Skeletal muscle satellite cell (primary cell): ENCODE data around the gene SIRPA.

Experiments
- H3K27me3 ChIP-seq: 2 replicates; pipeline ENCODE4 v1.7.0; 2013; ENCODE audit warnings: low read length; ENCODE audit not compliant: control insufficient read depth, insufficient read depth
- H3K36me3 ChIP-seq: 2 replicates; pipeline ENCODE4 v1.7.0; 2013; ENCODE audit warnings: mild to moderate bottlenecking, control low read depth, low read length; ENCODE audit not compliant: insufficient read depth
- H3K4me1 ChIP-seq: 2 replicates; pipeline ENCODE4 v1.7.0; 2013; ENCODE audit warnings: low read length; ENCODE audit not compliant: control insufficient read depth, insufficient read depth
- H3K4me2 ChIP-seq: 2 replicates; pipeline ENCODE4 v1.7.0; 2013; ENCODE audit warnings: mild to moderate bottlenecking, low read length
- H3K4me3 ChIP-seq: 2 replicates; pipeline ENCODE4 v1.7.0; 2013; ENCODE audit warnings: low read length
- H3K9ac ChIP-seq: 2 replicates; pipeline ENCODE4 v1.7.0; 2013; ENCODE audit warnings: mild to moderate bottlenecking, low read depth, low read length, moderate library complexity
- H3K9me3 ChIP-seq: replicated peaks from 2 replicates; pipeline ENCODE4 v1.7.0; 2013; ENCODE audit warnings: mild to moderate bottlenecking, control low read depth, low read length

Gene SIRPA

DNA sequence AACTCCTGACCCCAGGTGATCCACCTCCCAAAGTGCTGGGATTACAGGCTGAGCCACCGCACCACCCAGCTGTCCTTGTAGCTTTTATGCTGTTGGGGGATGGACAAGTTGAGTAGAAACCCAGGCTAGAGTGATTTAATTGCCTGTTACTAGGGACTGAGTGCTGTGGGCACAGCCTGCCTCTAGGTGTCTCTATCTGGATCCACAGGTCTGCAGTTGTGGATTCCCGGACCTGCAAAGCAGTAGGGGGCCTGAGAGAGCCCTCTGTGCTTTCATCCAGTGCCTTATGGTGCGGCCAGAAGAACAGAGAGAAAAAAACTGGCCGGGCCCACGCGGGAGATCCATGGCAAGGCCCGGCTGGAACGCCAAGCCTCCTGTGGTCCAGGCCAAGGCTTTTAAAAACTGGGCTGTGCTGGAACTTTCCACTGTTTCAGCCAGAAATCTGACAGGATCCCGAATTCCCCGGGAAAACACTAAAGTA is 5.2 kb downstream of the SIRPA start:
- Histone ChIP-seq H3K4me1 (peaks cover 31% of the 10 kb centered on the region), H3K4me2 (peak overlapping the region; percentile 26), H3K27me3 (no peaks in the 10 kb centered on the region), H3K36me3 (peaks cover 32% of the 10 kb centered on the region), H3K9me3 (no peaks in the 10 kb centered on the region), H3K9ac (peak overlapping the region; percentile 6), H3K4me3 (no peak overlapping the region)

DNA sequence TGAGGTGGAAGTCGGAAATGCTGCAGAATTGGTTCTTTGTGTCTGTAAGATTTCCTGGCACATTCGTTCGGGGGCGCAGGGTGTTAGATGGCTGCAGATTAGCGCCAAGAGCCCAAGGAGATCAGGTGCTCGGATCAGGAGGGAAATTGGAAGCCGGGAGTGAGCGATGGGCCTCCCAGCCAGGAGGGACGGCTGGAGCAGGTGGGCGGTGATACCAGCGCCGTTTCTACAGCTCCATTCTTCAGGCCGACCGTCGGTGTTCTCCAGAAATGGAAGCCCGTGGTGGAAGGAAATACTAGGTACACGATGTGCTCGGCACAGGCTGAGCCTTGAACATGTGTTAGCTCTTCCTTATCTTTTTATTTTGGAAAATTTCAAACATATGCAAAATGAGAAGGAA is 6.5 kb downstream of the SIRPA start:
- Histone ChIP-seq H3K27me3 (no peaks in the 10 kb centered on the region), H3K36me3 (peaks cover 43% of the 10 kb centered on the region), H3K9ac (no peak overlapping the region), H3K4me2 (no peak overlapping the region), H3K9me3 (no peaks in the 10 kb centered on the region), H3K4me3 (no peak overlapping the region), H3K4me1 (peaks cover 35% of the 10 kb centered on the region)

DNA sequence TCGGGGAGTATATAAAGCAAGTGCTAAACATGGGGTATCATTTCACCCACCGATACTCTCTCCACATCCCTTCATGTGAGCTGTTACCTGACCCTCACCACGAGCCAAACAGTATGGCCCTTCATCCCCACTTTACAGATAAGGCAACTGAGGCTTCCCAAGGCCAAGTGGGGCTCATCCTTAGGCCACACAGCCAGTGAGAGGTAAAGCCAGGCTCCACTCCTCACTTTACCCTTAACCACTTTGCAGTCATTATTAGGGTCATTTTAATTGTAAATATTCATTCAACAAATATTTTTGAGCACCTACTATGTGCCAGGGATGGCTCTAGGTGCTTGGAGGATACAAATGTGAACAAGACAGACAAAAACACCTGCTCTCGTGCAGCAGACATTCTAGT is 7.0 kb downstream of the SIRPA start:
- Histone ChIP-seq H3K9me3 (no peaks in the 10 kb centered on the region), H3K9ac (no peak overlapping the region), H3K4me2 (no peak overlapping the region), H3K36me3 (peaks cover 43% of the 10 kb centered on the region), H3K4me3 (no peak overlapping the region), H3K4me1 (peaks cover 37% of the 10 kb centered on the region), H3K27me3 (no peaks in the 10 kb centered on the region)

DNA sequence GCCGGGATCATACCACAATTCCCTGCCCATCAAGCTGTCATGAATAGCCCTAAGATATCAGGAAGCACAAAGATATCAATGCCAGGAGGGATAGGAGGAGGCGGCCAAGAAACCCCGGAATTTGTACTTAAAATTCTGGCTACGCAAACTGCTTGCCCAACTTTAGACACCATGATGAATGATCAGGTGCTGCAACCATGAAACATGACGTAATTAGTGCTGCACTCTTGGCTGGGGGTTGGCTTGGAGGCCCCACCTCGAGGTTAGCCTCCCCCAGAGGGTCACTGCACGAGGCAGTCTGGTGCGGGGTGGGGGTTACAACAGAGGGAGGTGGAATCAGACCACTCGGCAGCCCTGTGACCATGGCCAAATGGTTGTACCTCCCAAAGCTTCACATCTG is 8.9 kb downstream of the SIRPA start:
- Histone ChIP-seq H3K9ac (no peak overlapping the region), H3K36me3 (peaks cover 46% of the 10 kb centered on the region), H3K4me2 (no peak overlapping the region), H3K4me3 (no peak overlapping the region), H3K27me3 (no peaks in the 10 kb centered on the region), H3K9me3 (no peaks in the 10 kb centered on the region), H3K4me1 (peaks cover 31% of the 10 kb centered on the region)

DNA sequence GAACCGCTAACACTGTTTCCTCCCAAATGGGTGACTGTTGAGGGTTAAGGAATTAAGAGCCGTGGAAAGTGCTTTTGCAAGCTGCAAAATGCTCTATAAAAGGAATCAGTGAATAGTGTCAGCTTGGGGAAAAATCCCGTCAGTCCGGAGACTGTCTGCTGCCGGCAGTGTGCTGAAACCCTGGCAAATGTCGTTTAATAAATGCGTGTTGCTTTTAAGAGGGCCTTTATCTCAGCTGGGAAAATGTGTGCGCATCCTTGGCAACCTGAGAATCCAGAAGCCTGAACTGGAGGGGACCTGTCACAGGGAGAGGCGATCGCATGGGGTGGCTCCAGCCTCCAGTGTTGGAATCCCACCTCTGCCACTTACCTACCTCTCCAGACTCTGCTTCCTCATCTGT is 9.8 kb downstream of the SIRPA start:
- H3K9me3 ChIP-seq, result no peaks in the 10 kb centered on the region
- no peak overlapping the region for H3K4me3 ChIP-seq
- H3K36me3 ChIP-seq, result peaks cover 46% of the 10 kb centered on the region
- no peak overlapping the region for H3K9ac ChIP-seq
- H3K4me1 ChIP-seq, result peaks cover 29% of the 10 kb centered on the region
- H3K27me3 ChIP-seq, result no peaks in the 10 kb centered on the region
- no peak overlapping the region for H3K4me2 ChIP-seq

DNA sequence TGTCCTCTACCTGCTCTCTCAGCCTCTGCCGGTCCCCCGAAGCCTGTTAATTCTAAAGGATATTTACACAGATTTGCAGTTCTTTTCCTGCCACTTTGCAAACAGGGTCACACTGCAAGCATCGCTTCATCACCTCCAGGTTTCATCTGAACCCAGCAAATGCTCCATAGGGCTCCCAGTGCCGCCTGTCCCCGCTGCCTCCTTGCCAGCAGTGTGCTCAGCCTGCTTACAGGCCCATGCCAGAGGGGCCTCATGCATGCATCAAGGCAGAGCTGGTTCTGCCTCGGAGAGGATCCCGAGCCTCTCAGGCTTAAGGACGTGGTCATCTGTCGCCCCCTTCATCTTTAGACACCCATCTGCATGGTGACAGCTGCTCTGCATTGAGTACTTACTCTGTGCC is 10.5 kb downstream of the SIRPA start:
- Histone ChIP-seq H3K9me3 (no peaks in the 10 kb centered on the region), H3K36me3 (peaks cover 50% of the 10 kb centered on the region), H3K4me1 (peaks cover 29% of the 10 kb centered on the region), H3K4me3 (no peak overlapping the region), H3K4me2 (no peak overlapping the region), H3K27me3 (no peaks in the 10 kb centered on the region), H3K9ac (no peak overlapping the region)

DNA sequence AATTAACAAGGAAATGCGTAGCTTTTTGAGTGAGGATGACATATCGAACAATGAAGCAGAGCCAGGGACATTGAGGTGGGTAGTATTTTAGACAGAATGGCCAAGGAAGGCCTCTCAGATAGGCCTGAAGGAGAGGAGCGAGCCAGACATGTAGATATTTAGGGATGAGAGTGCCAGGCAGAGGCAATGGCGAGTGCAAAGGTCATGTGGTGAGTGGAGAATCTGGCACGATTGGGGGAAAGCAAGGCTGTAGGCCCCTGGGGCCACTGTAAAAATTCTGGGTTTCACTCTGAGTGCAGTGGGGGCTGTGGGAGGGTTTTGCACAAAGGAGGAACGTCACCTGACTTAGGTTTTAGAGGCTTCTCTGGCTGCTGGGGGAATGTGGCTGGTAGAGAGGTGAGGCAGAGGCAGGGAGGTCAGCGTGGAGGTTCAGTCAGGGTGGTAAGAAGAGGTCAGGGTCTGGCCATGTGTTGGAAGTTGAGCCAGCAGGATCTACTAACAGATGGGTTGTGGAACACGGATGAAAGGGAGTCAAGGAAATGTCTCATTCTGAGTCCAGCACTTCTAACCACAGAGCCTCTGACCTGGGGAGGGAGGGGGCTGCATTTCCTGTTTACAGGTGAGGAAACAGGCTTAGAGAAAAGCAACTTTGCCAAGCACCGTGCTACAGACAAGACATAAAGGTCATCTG is 11.3 kb downstream of the SIRPA start:
- Histone ChIP-seq H3K4me3 (no peak overlapping the region), H3K4me1 (peaks cover 29% of the 10 kb centered on the region), H3K9me3 (no peaks in the 10 kb centered on the region), H3K9ac (no peak overlapping the region), H3K36me3 (peaks cover 51% of the 10 kb centered on the region), H3K4me2 (no peak overlapping the region), H3K27me3 (no peaks in the 10 kb centered on the region)

DNA sequence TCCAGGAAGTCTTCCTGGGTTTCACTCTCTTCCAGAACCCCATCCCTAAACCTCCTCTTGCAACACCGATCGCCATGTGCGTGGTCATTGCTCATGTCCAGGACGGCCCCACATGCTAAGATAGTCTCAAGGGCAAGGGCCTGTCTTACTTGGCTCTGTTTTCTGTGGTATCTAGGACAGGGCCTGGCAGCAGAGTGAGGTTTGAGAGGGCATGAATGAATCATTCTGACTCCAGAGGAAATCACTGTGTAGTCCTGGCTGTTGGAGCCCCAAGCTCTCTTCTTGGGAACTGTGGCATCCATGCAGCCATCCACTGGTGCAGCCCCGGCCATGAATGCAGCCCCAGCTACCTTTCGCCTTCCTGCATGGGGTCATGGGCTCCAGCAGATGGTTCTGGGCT is 12.4 kb downstream of the SIRPA start:
- peak overlapping the region; percentile 10 for H3K4me2 ChIP-seq
- H3K4me1 ChIP-seq, result peaks cover 30% of the 10 kb centered on the region
- no peaks in the 10 kb centered on the region for H3K9me3 ChIP-seq
- peaks cover 46% of the 10 kb centered on the region for H3K36me3 ChIP-seq
- H3K9ac ChIP-seq, result no peak overlapping the region
- no peaks in the 10 kb centered on the region for H3K27me3 ChIP-seq
- no peak overlapping the region for H3K4me3 ChIP-seq

DNA sequence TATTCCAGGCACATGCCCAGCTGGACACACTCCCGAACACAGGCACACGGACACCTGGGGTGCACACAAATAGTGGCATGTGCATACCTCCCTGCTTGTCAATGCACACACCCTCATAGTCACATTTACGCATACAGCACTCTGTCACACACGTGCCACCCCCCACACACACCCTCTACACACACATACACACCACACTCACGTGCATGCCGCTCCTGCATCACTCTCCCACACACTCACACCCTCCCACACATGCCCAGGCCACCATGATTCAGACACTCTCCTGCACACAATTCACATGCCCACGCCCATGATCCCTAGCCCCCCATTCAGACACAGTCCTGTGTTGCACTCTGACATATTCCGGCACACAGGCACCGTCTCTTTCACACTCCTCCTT is 13.0 kb downstream of the SIRPA start:
- H3K9me3 ChIP-seq, result no peaks in the 10 kb centered on the region
- no peak overlapping the region for H3K4me2 ChIP-seq
- H3K36me3 ChIP-seq, result peaks cover 50% of the 10 kb centered on the region
- H3K4me3 ChIP-seq, result no peak overlapping the region
- no peaks in the 10 kb centered on the region for H3K27me3 ChIP-seq
- no peak overlapping the region for H3K9ac ChIP-seq
- H3K4me1 ChIP-seq, result peaks cover 31% of the 10 kb centered on the region

DNA sequence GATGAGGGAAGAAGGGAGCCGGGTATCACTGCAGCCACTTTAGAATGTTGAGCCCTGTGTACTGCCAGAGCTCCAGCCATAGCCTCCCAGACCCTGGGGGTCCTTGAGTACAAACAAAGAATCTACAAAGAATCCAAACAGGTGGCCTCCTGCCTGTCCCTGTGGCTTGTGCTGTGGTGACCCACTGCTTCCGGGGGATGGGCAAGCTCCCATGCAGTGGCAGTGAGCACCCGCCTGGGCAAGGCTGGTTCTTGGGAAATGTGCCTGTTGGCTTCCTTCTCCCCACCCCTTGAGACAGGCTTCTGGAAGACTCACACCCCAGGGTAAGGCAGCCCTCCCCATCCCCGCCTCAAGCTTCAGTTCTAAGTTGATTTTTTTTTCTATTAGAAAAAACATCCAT is 13.9 kb downstream of the SIRPA start:
- Histone ChIP-seq H3K4me1 (peaks cover 31% of the 10 kb centered on the region), H3K9ac (no peak overlapping the region), H3K4me2 (no peak overlapping the region), H3K36me3 (peaks cover 58% of the 10 kb centered on the region), H3K9me3 (no peaks in the 10 kb centered on the region), H3K27me3 (no peaks in the 10 kb centered on the region), H3K4me3 (no peak overlapping the region)

DNA sequence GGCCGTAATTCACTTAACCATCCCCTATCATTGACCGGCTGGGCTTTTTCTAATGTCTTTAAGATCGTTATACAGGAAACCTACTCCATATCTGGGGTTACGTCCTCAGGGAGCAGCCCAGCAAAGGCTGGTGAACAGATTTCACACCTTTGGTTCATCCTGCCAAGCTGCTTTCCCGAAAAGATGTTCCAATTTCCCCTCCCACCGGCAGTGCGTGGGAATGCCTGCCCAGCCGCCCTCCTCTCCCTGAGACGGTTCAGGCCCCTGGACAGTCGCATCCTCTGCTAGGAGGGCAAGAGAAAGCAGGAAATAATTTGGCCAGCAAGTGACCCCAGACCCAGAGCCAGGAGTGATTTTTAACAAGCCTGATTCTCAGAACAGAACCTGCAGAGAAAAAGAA is 16.3 kb downstream of the SIRPA start:
- peaks cover 23% of the 10 kb centered on the region for H3K4me1 ChIP-seq
- H3K4me2 ChIP-seq, result no peak overlapping the region
- no peak overlapping the region for H3K4me3 ChIP-seq
- no peak overlapping the region for H3K9ac ChIP-seq
- no peaks in the 10 kb centered on the region for H3K27me3 ChIP-seq
- H3K36me3 ChIP-seq, result peaks cover 58% of the 10 kb centered on the region
- H3K9me3 ChIP-seq, result no peaks in the 10 kb centered on the region

DNA sequence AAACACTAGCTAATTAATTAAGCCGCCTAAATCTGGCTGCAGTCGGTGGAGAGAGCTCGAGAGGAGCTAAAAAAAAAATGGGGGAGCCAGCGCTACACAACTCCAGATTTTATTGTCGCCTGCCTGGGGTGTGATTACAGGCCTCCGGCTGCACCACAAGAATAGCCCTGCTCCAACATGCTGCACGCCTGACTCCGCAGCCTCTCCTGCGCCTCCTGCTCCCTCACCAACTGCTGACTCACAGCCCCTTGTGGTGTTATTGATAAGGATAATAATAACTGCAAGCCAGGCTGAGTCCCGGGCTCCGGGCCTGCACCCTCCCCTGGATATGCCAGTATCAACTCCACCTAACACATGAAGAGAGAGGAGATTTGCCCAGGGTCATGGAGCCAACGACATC is 16.8 kb downstream of the SIRPA start:
- H3K4me3 ChIP-seq, result no peak overlapping the region
- H3K4me1 ChIP-seq, result peaks cover 17% of the 10 kb centered on the region
- H3K4me2 ChIP-seq, result no peak overlapping the region
- H3K36me3 ChIP-seq, result peaks cover 62% of the 10 kb centered on the region
- no peaks in the 10 kb centered on the region for H3K9me3 ChIP-seq
- no peaks in the 10 kb centered on the region for H3K27me3 ChIP-seq
- no peak overlapping the region for H3K9ac ChIP-seq
